Liver (tissue), 3 donors: ENCODE measurements around the gene ZFP3.
"Not testable (repeated sequence)": the region's sequence is repeated elsewhere in the genome, so short reads cannot be mapped to it uniquely, and the experiment has no call there.

Source experiments
- SP1 ChIP-seq: IDR thresholded peaks from 2 replicates; pipeline ENCODE4 v1.6.1; 2018; ENCODE audit warnings: antibody characterized with exemption, mild to moderate bottlenecking
- YY1 ChIP-seq: IDR thresholded peaks from 2 replicates; pipeline ENCODE4 v1.6.1; 2016; ENCODE audit warnings: antibody characterized with exemption, mild to moderate bottlenecking
- TF ChIP-seq, protein P1 (sequence below): fragments of 150-350 bp; IDR thresholded peaks from 2 replicates; pipeline ENCODE4 v1.5.1; 2017; ENCODE audit warnings: improper control_type of control experiment, low read depth, low read length; ENCODE audit not compliant: missing input control
- donor health status: healthy.
- donor health status: healthy.

DNA sequence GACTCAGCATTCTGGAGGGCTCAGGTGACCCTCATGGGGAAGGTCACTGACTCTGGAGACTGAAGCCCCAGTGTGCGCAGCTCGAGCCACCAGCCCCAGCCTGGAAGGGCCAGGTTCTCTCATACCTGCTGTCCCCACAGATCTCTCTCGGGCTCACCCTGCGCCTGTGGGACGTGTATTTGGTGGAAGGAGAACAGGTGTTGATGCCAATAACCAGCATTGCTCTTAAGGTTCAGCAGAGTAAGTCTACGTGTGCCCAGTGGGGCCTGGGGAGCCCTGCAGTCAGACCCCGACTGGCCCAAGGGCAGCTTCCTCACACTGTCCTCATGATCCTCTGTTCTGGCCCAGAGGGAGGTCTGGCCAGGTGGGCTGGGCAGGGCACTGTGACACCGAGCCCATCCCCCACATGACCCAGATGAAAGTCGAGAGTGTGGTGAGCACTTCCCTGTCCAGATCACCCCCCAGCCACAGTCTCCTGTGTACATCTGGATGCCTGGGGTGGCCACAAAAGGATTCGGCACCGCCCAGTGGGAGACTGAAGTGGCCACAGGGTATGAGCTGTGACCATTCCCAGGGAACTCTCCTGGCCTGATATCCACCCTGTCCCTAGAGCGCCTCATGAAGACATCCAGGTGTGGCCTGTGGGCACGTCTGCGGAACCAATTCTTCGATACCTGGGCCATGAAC is 59.4 kb downstream of the ZFP3 start:
- TF ChIP-seq, protein P1, sequence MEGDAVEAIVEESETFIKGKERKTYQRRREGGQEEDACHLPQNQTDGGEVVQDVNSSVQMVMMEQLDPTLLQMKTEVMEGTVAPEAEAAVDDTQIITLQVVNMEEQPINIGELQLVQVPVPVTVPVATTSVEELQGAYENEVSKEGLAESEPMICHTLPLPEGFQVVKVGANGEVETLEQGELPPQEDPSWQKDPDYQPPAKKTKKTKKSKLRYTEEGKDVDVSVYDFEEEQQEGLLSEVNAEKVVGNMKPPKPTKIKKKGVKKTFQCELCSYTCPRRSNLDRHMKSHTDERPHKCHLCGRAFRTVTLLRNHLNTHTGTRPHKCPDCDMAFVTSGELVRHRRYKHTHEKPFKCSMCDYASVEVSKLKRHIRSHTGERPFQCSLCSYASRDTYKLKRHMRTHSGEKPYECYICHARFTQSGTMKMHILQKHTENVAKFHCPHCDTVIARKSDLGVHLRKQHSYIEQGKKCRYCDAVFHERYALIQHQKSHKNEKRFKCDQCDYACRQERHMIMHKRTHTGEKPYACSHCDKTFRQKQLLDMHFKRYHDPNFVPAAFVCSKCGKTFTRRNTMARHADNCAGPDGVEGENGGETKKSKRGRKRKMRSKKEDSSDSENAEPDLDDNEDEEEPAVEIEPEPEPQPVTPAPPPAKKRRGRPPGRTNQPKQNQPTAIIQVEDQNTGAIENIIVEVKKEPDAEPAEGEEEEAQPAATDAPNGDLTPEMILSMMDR, result not testable (repeated sequence)
- TF ChIP-seq YY1, SP1: not testable (repeated sequence)
